ENCODE measurements around the gene HIP1. TPM values are rescaled to one million over a fixed set of nuclear protein-coding genes. Genes with fewer than 3 reads are reported as not detected.
A peak's percentile ranks its signal among the peaks of the same experiment; 100 is the strongest.

The HIP1 gene
- polyA plus RNA-seq, 1 of the 3 experiments (the other 2 are of a cell fraction), result 11.3 TPM

DNA sequence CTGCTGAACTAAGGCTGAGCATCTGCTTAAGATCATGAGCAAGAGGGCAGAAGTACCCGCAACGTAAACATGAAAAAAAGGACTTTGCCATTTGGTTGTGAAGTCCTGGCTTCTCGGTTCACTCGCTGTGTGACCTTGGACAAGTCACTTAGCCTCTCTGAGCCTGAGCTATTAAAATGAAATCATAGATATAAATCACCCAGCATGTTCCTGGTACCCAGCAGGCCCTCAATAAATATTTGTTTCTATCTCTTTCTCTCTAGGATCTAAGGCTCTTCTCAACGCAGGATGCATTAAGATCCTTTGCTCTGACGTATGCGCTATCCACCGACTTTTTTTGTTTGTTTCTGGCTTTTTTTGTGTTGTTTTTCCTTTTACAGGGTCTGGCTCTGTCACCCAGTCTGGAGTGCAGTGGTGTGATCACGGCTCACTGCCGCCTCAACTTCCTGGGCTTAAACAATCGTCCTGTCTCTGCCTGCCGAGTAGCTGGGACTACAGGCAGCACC lies 6.7 kb downstream of the HIP1 start:
- Histone ChIP-seq H3K4me1 (ENCODE audit: control insufficient read depth in 1 of 2, insufficient read depth in 2 of 2, low read depth in 1 of 2, low read length in 1 of 2) (peaks cover 4 to 9% of the 10 kb centered on the region in 2 experiments; a peak in 1 of 4 replicates), H3K36me3 (replicated peaks in 1 of 2; ENCODE audit: control insufficient read depth in 1 of 2, insufficient read depth in 2 of 2, low read length in 1 of 2) (no peaks in the 10 kb centered on the region), H3K9ac (no peak overlapping the region; the same call in 1 of the 2 replicates), H2AFZ (ENCODE audit: low read depth) (no peak overlapping the region), H3K9me3 (no peaks in the 10 kb centered on the region), H3K9me2 (no peaks in the 10 kb centered on the region), H4K20me1 (ENCODE audit: insufficient read depth) (no peaks in the 10 kb centered on the region), H3K27me3 (ENCODE audit: insufficient read depth) (no peaks in the 10 kb centered on the region), H3K27ac (ENCODE audit: low read depth in 2 of 2, low read length in 1 of 2) (peak overlapping the region in 1 of 2 experiments; percentile 74; a peak in 2 of 4 replicates), H3K4me2 (no peak overlapping the region), H3F3A (replicated peaks; ENCODE audit: insufficient read depth) (peaks cover 31% of the 10 kb centered on the region), H3K4me3 (ENCODE audit: low read depth in 2 of 2, low read length in 1 of 2) (no peak overlapping the region), H3K79me2 (ENCODE audit: insufficient read depth) (no peaks in the 10 kb centered on the region)
- no peak for DNase-seq
- POLR2A ChIA-PET, result no interaction called here
- 88% methylated on average over 12 of the region's 12 CpGs for WGBS (ENCODE audit: low lambda C conversion rate)
- TF ChIP-seq USF2 (IDR thresholded peaks at IDR 0.05; ENCODE audit: borderline replicate concordance, low read depth, low read length) (no peak), SIN3A (IDR thresholded peaks at IDR 0.05; ENCODE audit: borderline replicate concordance, low read depth, low read length) (no peak), TCF12 (IDR thresholded peaks at IDR 0.05) (no peak), YY1 (IDR thresholded peaks at IDR 0.05; ENCODE audit: low read depth) (no peak), FOSL2 (IDR thresholded peaks at IDR 0.05; ENCODE audit: borderline replicate concordance, low read depth) (no peak)
- TF ChIP-seq, protein P1, sequence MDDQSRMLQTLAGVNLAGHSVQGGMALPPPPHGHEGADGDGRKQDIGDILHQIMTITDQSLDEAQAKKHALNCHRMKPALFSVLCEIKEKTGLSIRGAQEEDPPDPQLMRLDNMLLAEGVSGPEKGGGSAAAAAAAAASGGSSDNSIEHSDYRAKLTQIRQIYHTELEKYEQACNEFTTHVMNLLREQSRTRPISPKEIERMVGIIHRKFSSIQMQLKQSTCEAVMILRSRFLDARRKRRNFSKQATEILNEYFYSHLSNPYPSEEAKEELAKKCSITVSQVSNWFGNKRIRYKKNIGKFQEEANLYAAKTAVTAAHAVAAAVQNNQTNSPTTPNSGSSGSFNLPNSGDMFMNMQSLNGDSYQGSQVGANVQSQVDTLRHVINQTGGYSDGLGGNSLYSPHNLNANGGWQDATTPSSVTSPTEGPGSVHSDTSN (IDR thresholded peaks at IDR 0.05), result no peak
- CTCF ChIA-PET, result interaction anchor here (1.0 to 1.2 kb wide), 3 partner anchors 11 to 49 kb away, joined by 3 to 4 read pairs (median 4); no protein-coding TSS in a partner anchor

DNA sequence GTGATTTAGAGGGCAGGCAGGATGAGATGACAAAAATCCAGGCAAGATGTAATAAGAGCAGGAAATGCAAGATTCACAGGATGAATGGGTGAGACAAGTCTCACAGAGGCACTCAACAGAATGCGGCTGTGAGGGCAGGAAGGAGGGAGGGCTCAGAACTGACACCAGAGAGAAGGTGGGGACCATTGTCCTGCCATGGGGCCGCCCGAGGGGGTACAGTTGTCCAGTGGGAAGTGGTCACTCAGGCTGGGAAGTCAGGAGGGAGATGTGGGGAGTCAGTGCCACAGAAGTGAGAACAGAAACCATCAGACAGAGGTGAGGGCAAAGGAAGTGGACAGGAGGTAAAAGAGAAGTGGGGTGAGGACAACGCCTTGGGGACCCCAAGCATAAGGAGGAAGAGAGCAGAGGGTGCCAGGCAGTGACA lies 8.9 kb downstream of the HIP1 start:
- peaks cover 4 to 9% of the 10 kb centered on the region in 2 experiments; a peak in 1 of 4 replicates for H3K4me1 ChIP-seq (ENCODE audit: control insufficient read depth in 1 of 2, insufficient read depth in 2 of 2, low read depth in 1 of 2, low read length in 1 of 2)
- H3K9ac ChIP-seq, result no peak overlapping the region
- ChIA-PET CTCF (interaction anchor here (1.2 kb wide), 1 partner anchor 18 kb away, joined by 3 read pairs; no protein-coding TSS in a partner anchor), POLR2A (no interaction called here)
- H4K20me1 ChIP-seq (ENCODE audit: insufficient read depth), result no peaks in the 10 kb centered on the region
- no peaks in the 10 kb centered on the region for H3K36me3 ChIP-seq (replicated peaks in 1 of 2; ENCODE audit: control insufficient read depth in 1 of 2, insufficient read depth in 2 of 2, low read length in 1 of 2)
- DNase-seq, result no peak
- H3K27me3 ChIP-seq (ENCODE audit: insufficient read depth), result no peaks in the 10 kb centered on the region
- no peak overlapping the region for H3K27ac ChIP-seq (ENCODE audit: low read depth in 2 of 2, low read length in 1 of 2)
- WGBS (ENCODE audit: low lambda C conversion rate), result 92% methylated on average over 4 of the region's 4 CpGs
- no peak overlapping the region for H3K4me3 ChIP-seq (ENCODE audit: low read depth in 2 of 2, low read length in 1 of 2)
- no peaks in the 10 kb centered on the region for H3K9me3 ChIP-seq
- H3K4me2 ChIP-seq, result no peak overlapping the region
- TF ChIP-seq, protein P1 (IDR thresholded peaks at IDR 0.05), result no peak
- no peak for TF ChIP-seq RXRA (IDR thresholded peaks at IDR 0.05; ENCODE audit: borderline replicate concordance, low read depth)
- TF ChIP-seq EP300 (IDR thresholded peaks at IDR 0.05; ENCODE audit: borderline replicate concordance in 1 of 2, low read depth in 1 of 2, low read length in 1 of 2), result no peak
- no peak for TF ChIP-seq GATA2 (CRISPR knock-in tag; IDR thresholded peaks at IDR 0.05)
- TF ChIP-seq YY1 (IDR thresholded peaks at IDR 0.05; ENCODE audit: low read depth), result no peak
- TF ChIP-seq POLR2AphosphoS5 (IDR thresholded peaks at IDR 0.05; ENCODE audit: low read depth, low read length), result no peak
- no peak for TF ChIP-seq MEF2A (IDR thresholded peaks at IDR 0.05; ENCODE audit: borderline replicate concordance, low read depth)
- no peak for TF ChIP-seq JUND (IDR thresholded peaks at IDR 0.05)
- TF ChIP-seq, protein P2, sequence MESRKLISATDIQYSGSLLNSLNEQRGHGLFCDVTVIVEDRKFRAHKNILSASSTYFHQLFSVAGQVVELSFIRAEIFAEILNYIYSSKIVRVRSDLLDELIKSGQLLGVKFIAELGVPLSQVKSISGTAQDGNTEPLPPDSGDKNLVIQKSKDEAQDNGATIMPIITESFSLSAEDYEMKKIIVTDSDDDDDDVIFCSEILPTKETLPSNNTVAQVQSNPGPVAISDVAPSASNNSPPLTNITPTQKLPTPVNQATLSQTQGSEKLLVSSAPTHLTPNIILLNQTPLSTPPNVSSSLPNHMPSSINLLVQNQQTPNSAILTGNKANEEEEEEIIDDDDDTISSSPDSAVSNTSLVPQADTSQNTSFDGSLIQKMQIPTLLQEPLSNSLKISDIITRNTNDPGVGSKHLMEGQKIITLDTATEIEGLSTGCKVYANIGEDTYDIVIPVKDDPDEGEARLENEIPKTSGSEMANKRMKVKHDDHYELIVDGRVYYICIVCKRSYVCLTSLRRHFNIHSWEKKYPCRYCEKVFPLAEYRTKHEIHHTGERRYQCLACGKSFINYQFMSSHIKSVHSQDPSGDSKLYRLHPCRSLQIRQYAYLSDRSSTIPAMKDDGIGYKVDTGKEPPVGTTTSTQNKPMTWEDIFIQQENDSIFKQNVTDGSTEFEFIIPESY (IDR thresholded peaks at IDR 0.05; ENCODE audit: borderline replicate concordance, low read depth), result no peak
- no peak for TF ChIP-seq NFIC (IDR thresholded peaks at IDR 0.05; ENCODE audit: borderline replicate concordance)
- TF ChIP-seq, protein P3, sequence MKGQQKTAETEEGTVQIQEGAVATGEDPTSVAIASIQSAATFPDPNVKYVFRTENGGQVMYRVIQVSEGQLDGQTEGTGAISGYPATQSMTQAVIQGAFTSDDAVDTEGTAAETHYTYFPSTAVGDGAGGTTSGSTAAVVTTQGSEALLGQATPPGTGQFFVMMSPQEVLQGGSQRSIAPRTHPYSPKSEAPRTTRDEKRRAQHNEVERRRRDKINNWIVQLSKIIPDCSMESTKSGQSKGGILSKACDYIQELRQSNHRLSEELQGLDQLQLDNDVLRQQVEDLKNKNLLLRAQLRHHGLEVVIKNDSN (IDR thresholded peaks at IDR 0.05; ENCODE audit: borderline replicate concordance, low read depth), result no peak
- TF ChIP-seq CHD2 (IDR thresholded peaks at IDR 0.05; ENCODE audit: low read length, partially characterized antibody), result no peak
- TF ChIP-seq SMC3 (IDR thresholded peaks at IDR 0.05; ENCODE audit: low read depth, low read length), result no peak
- TF ChIP-seq TEAD4 (IDR thresholded peaks at IDR 0.05; ENCODE audit: borderline replicate concordance, insufficient read depth), result no peak
- no peak for TF ChIP-seq NRF1 (IDR thresholded peaks at IDR 0.05; ENCODE audit: low read depth, low read length)
- TF ChIP-seq EZH2phosphoT487 (IDR thresholded peaks at IDR 0.05; ENCODE audit: borderline replicate concordance, low read depth), result no peak
- no peak overlapping the region for H2AFZ ChIP-seq (ENCODE audit: low read depth)
- H3F3A ChIP-seq (replicated peaks; ENCODE audit: insufficient read depth), result peaks cover 29% of the 10 kb centered on the region
- H3K9me2 ChIP-seq, result no peaks in the 10 kb centered on the region
- H3K79me2 ChIP-seq (ENCODE audit: insufficient read depth), result no peaks in the 10 kb centered on the region
